HG02981 (cell line): ENCODE data around the gene SAMD9.
"Not testable (repeated sequence)": the region's sequence is repeated elsewhere in the genome, so short reads cannot be mapped to it uniquely, and the experiment has no call there.

ENCODE experiments used
- ATAC-seq: cut with Tn5 transposase; IDR thresholded peaks from one replicate; pipeline ENCODE4 v1.9.1; 2021; ENCODE audit warnings: mild to moderate bottlenecking, moderate library complexity; ENCODE audit not compliant: unreplicated experiment

SAMD9 gene

GRCh38 chr7:93117852-93118530 lies at the start of gene SAMD9:
SAMD9 (minus strand) TSS chr7:93117979; CDS start chr7:93106097, 11,882 bp downstream.
- ATAC-seq: peak; percentile 100

DNA sequence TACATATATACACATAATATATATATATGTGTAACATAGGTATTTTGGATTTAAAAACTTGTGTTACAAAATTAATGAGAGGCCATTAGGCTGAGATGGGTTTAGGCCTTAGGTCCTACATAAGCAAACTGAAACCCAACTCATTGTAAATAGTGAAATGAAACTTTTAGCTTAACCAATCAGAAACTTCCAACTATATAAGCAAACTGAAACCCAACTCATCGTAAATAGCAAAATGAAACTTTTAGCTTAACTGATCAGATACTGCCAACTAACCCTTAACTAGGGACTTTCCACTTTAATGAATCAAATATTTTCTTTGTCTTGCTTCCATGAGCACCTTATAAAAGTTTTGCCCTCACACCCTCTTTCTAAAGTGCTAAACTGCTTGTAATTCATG lies 47.7 kb upstream of the SAMD9 start:
- peak; percentile 98 for ATAC-seq

GRCh38 chr7:93164766-93165165 lies 47.0 kb upstream of the SAMD9 start:
- no peak for ATAC-seq

- ATAC-seq: no peak
These were observed 43.5 kb upstream of the SAMD9 start for GRCh38 chr7:93161181-93161762.

GRCh38 chr7:93160410-93160809 lies 42.6 kb upstream of the SAMD9 start:
- ATAC-seq: no peak

DNA sequence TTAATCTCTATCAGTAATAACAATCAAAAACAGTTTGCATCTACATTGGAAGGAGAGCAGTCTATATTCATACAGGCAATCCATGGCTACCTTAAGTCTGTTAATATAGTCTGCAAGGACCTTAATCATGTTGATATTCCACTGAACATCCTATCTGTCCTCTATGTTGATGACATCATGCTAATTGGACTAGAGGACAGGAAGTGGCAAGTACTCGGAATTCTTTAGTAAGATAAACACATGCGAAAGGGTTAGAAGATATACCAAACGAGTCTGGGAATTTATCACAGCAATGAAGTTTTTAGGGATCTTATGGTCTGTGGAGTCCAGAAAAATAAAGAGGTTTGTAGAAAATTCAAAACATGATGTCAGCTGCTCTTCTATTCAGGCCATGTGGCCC lies 41.7 kb upstream of the SAMD9 start:
- ATAC-seq: no peak

- no peak for ATAC-seq
These were observed 39.1 kb upstream of the SAMD9 start for GRCh38 chr7:93156884-93157283.

DNA sequence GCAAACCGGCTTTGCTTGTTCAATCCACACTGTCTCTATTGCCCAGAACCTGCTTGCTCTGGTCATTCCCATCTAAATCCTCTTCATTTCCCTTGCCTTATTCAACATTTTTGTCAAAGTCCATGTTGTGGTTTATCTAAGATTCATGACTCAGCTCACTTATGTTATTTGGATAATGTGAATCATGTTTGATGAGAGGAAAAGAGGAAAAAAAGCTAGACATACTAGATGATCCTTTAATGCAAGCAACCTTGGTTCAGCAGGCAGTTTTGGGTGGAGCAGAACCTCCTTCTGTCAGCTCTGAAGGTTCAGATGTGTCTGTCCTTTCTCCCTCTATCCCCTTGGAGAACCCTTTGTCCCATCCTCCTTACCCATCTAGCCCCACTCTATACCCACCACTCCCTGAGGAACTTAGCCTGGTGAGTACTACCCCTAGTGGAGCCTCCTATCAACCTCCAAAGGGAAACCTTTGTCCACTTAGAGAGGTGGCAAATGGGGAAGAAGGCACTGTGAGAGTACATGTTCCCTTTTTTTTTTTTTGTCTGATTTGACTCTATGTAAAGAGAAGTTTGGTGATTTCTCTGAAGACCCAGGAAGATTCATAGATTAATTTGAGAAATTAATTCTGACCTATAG lies 32.5 kb upstream of the SAMD9 start:
- ATAC-seq: no peak

DNA sequence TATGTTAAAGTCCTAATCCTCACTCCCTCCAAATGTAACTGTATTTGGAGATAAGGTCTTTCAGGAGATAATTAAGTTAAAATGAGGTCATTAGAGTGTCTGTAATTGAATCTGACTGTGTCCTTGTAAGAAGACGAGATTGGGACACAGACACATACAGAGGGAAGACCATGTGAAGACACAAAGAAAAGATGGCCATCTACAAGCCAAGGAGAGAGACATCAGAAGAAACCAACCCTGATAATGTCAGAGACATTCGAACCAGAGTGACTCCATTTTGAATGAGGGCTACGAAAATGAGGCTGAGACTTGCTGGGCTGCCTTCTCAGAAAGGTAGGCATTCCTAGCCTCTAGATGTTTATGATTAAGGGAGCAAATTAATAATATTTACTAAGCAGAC lies 30.9 kb upstream of the SAMD9 start:
- ATAC-seq: no peak

DNA sequence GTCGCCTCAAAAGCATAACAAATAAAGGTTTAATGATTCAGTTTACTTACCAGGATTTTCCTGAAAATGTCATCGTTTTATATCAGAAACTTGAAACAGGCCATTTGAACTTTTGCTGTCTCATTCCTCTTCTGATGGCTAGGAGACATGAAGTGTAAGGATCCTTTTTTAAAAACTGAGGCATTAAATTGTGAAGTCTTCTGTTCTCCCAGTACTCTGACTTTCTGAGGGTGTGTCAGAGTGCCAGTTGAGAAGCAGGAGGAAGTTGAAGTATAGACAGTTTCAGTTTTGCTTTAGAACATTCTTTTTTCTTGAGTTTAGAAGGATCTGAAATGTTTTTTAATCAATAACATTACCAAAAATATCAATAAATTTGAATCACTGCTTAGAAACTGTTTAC lies 30.4 kb upstream of the SAMD9 start, which contains the start of gene SAMD9L:
Gene SAMD9L (minus strand): TSS at position 242 of the 400 bp plus-strand sequence. CDS start 12,414 bp downstream, outside the sequence.
- peak; percentile 64 for ATAC-seq

DNA sequence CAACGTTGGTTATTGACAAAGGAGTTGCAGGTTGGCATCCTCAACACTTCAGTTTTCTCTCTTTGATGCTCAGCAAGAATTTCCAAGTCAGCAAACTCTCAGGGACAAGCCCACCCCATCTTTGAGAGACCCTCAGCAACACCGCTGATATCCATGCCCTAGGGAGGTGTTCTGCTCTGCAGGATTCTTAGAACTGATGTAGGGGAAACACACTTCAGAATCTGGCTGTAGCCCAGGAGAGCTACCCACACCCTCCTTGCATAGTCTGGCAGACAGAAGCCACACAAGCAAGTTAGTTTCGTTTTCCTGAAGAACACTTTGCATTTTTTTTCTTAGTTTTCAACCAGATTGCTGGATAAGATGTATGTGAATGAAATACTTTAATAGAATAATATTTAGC lies 29.6 kb upstream of the SAMD9 start:
- peak; percentile 72 for ATAC-seq

GRCh38 chr7:93146472-93147141 lies 28.8 kb upstream of the SAMD9 start:
- ATAC-seq: peak; percentile 35

- no peak for ATAC-seq
These were observed 28.3 kb upstream of the SAMD9 start for GRCh38 chr7:93146036-93146435.

DNA sequence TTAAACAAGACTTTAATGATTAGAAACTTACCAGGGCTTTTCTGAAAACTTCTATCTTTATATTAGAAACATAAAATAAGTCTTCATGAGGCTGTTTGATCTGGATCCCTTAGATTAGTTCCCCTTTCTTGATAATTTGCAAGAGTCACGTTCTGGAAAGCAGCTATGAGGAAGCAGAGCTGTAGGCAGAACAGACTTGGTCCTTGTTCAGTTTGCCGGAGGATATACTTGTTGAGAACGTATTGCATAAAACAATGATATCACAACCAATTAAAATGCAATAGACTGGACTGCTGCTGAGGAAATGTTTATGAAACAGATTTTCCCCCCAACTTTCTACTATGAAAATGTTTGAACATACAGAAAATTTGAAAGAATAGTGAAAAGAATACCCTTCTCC lies 27.6 kb upstream of the SAMD9 start:
- no peak for ATAC-seq

GRCh38 chr7:93142127-93142526 lies 24.3 kb upstream of the SAMD9 start:
- no peak for ATAC-seq

DNA sequence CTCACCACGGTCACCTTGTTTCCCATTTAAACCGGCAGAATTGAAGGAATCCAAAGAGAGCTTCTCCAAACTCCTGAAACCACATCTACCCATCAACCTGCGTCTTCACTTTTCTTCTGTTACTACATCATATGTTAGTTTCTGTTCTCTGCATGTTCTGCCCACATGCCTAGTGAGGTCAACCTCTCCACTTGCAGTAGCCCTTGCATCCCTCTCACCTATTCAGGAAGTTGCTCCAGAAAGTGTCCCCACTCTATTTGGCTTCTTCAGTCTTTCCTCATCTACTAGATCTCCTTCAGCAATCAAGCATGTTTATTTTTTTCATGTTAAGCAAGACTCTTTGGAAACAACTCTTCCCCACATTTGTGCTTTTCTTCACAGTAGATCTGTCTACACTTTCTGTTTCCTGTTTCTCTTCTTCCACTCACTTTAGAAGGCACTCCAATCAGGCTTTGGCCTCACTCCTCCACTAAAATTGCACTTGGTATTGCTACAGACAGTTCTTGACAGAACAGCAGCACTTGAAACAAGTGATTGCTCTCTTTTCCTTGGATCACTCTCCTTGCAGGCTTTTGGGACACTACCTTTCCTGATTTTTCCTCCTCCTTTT lies 22.9 kb upstream of the SAMD9 start:
- ATAC-seq: no peak

DNA sequence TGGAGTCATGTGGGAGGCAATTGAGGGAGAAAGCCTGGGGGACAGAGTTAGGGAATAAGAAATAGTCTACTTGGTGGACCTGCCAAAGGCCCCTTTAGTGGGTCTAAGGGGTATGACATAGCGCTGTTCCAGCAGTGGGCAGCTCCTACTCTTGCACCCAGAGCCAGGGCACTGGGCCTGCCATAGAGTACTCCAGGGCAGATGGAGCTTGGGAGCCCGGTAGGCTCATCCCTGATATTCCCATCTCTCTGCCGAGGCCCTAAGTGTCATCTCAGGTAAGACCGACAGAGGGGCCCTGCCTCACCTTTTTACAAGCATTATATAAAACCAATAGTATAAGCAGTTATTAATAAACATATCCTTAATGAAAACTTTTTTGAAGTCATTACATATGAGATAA lies 20.8 kb upstream of the SAMD9 start:
- ATAC-seq: no peak

DNA sequence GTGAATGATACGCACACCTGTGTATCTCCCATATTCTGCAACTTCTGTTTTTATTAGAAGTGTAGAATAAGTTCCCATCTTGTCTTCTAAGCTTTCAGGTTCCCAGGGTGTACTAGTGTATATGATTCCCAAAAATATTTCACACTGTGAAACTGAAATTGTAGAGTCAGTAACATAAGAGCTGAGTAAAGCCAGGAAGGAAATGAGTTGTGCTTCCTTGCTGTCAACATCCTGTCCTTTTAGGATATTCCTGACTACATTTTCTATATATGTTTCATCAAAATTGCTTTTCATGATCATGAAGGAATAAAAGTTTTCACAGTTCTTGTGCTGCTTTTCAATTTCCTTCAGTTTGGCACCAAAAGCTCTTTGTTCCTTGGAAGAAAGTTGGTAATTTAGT lies 15.2 kb upstream of the SAMD9 start:
- no peak for ATAC-seq

DNA sequence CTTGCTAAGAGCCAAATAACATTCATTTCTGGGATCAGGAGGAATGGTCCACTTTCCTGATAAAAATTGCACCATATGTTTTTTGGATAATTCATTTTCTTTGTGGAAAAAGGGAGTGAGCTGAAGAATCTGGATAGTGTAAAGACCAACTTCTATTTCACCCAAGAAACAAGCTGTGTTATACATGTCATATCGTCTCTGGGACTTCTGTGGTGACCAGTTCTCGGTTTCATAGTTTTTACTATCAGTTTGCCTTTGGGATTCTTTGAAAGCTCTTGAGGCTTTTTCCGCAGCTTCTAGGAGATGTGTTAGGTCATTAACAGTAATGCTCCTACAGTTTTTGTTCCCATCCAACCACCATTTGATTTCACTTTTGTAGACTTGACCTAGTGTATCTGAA lies 14.4 kb upstream of the SAMD9 start:
- no peak for ATAC-seq

GRCh38 chr7:93126954-93127353 lies 9.2 kb upstream of the SAMD9 start:
- not testable (repeated sequence) for ATAC-seq

- not testable (repeated sequence) for ATAC-seq
These were observed 5.8 kb upstream of the SAMD9 start for GRCh38 chr7:93123532-93123931.
